Activated CD4-positive, alpha-beta T cell treated with anti-CD3 and anti-CD28 coated beads for 1 hour (primary cell): ENCODE measurements around the gene KIAA1755.

Experiments used
- DNase-seq: peaks from one replicate; pipeline ENCODE4 v3.0.0-alpha.2; 2020

Gene KIAA1755

GRCh38 chr20:38260378-38261053 lies at the start of gene KIAA1755:
Gene KIAA1755 (minus strand): TSS chr20:38260735. CDS start chr20:38260500, 235 bp downstream.
- no peak for DNase-seq

- no peak for DNase-seq
These were observed 47.9 kb upstream of the KIAA1755 start for GRCh38 chr20:38308447-38308846.

- DNase-seq: no peak
These were observed 47.5 kb upstream of the KIAA1755 start for GRCh38 chr20:38308047-38308438.

GRCh38 chr20:38307371-38308046 lies 47.0 kb upstream of the KIAA1755 start:
- no peak for DNase-seq

- no peak for DNase-seq
These were observed 45.8 kb upstream of the KIAA1755 start for GRCh38 chr20:38306379-38306778.

- no peak for DNase-seq
These were observed 45.0 kb upstream of the KIAA1755 start for GRCh38 chr20:38305541-38305940.

GRCh38 chr20:38304845-38305447 lies 44.4 kb upstream of the KIAA1755 start:
- no peak for DNase-seq

- no peak for DNase-seq
These were observed 43.4 kb upstream of the KIAA1755 start, which contains the start of gene BPI for GRCh38 chr20:38303908-38304379. Gene BPI (plus strand): TSS chr20:38304156. CDS start chr20:38304224, 68 bp downstream.

GRCh38 chr20:38302786-38303185 lies 42.3 kb upstream of the KIAA1755 start:
- DNase-seq: no peak

GRCh38 chr20:38301309-38301708 lies 40.8 kb upstream of the KIAA1755 start:
- no peak for DNase-seq

- DNase-seq: no peak
These were observed 39.9 kb upstream of the KIAA1755 start for GRCh38 chr20:38300438-38300837.

GRCh38 chr20:38299963-38300362 lies 39.4 kb upstream of the KIAA1755 start:
- no peak for DNase-seq

GRCh38 chr20:38298768-38299288 lies 38.3 kb upstream of the KIAA1755 start:
- no peak for DNase-seq

GRCh38 chr20:38297916-38298674 lies 37.6 kb upstream of the KIAA1755 start:
- DNase-seq: no peak

- no peak for DNase-seq
These were observed 35.9 kb upstream of the KIAA1755 start for GRCh38 chr20:38296433-38296832.

GRCh38 chr20:38295811-38296210 lies 35.3 kb upstream of the KIAA1755 start:
- DNase-seq: no peak

GRCh38 chr20:38294076-38294591 lies 33.6 kb upstream of the KIAA1755 start:
- DNase-seq: no peak

- DNase-seq: no peak
These were observed 33.0 kb upstream of the KIAA1755 start for GRCh38 chr20:38293491-38294065.

- DNase-seq: no peak
These were observed 31.4 kb upstream of the KIAA1755 start for GRCh38 chr20:38291966-38292365.

- no peak for DNase-seq
These were observed 30.6 kb upstream of the KIAA1755 start for GRCh38 chr20:38290829-38291814.
